GM19452 (cell line): ENCODE data around the gene KCTD19.
"Not testable (repeated sequence)": the region's sequence is repeated elsewhere in the genome, so short reads cannot be mapped to it uniquely, and the experiment has no call there.

ENCODE experiments used
- ATAC-seq: cut with Tn5 transposase; IDR thresholded peaks from one replicate; pipeline ENCODE4 v1.9.1; 2021; ENCODE audit not compliant: unreplicated experiment

KCTD19 gene

DNA sequence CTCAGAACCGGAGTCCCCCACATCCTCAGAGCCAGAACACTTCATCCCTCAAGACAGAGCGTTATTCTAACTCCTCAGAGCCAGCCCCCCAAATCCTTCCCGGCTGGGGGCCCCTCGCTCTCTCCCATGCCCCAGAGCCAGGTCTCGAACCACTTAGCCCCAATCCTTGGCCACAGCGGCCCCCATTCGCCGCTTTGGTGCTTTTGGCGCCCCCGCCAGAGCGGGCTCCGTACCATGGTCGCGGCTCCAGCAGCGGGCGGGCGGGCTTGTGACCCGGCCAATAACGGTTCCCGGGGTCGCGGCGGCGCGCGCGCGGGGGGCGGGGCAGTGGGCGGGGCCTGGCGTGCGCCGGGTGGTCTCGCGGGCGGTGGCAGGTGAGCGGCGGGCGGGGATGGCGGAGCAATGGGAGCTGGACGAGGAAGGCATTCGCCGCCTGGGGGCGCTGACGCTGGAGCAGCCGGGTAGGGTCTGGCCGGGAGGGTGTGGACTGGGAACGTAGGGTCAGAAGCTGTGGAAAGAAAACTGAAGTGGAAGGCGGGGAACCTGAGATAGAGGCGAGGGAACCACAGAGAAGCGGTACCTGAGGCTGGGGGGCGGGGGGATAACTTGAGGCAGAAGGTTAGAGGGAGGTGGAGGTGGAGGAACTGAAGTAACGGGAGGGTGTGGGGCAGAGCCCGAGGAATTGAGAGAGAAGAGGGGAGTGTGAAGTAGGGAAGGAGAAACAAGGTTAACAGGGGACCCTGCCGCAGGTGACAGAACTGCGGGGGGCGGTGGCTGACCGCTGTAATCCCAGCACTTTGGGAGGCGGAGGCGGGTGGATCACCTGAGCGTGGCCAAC lies at the start of gene KCTD19, which contains the start of gene LRRC36:
Gene KCTD19 (minus strand): TSS at position 270 of the 838 bp plus-strand sequence. CDS start 34 bp downstream, at position 236.
Gene LRRC36 (plus strand): TSS at position 344 of the 838 bp plus-strand sequence. CDS start 48 bp downstream, at position 392.
- ATAC-seq: no peak

- ATAC-seq: not testable (repeated sequence)
Measured at GRCh38 chr16:67376012-67376411, 49.5 kb upstream of the KCTD19 start.

DNA sequence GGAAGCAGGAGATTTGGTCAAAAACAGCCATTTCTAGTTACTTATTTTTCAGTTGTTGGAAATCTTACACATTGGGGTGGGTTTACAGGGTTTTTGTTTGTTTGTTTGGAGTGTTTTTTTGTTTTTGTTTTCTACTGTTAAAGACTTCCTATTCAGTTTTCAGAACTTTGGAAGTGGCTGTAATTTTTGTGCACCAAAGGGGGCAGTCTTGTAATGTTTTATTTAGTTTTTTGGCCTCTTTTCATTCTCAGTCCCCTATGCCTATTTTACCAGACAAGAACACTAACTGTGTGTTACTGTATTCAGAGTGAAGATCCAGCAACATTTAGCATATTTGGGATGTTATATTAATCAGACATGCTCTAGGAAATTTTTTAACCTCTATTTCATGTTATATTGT lies 46.1 kb upstream of the KCTD19 start:
- no peak for ATAC-seq

DNA sequence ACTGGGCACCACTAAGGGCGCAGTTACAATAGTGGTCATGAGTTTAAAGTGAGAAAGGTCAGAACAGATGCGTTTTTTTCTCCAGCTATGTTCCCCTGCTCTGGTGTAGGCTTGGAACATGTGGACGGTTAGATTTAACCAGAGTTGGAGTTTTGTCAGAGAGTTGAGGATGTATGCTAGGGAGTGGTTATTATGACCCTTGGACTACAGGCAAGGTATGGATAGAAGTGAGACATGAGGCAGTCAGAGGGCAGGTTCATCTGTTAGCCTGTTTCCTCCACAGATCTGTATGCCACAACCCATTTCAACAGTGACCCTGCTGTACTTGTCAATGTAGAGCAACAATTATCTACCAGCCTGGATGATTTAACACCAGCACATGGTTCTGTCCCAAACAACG lies 44.1 kb upstream of the KCTD19 start:
- no peak for ATAC-seq

DNA sequence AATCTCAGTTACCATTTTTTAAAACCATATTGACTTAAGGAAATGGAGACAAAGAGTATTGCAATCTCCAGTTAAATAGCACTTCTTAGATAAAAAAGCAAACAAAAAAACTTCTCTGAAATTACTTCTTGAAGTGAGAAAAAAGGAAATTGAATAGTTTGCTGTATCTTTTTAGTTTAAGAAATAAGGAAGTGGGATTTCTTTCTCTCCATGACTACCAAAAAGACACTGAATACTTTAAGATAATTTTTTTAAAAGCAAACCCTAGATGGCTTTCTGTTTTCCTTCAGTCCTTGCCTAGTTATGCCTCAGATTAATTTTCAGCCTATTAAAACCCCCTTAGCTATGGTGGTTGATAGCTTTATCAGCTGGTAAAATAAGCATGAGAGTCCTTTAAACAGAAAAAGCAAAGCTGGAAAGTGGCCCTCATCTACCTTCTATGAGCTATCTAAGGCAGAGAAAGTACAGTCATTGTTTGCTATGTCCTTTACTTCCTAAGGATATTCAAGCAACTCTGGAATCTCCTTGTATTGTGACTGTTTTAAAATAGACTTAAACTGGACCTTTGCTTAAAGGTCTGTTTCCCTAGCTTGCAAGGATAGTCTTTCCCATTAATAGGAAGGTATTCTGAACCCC lies 38.2 kb upstream of the KCTD19 start:
- ATAC-seq: no peak

GRCh38 chr16:67361038-67361437 lies 34.5 kb upstream of the KCTD19 start:
- ATAC-seq: no peak

GRCh38 chr16:67359540-67360269 lies 33.2 kb upstream of the KCTD19 start:
- ATAC-seq: not testable (repeated sequence)

DNA sequence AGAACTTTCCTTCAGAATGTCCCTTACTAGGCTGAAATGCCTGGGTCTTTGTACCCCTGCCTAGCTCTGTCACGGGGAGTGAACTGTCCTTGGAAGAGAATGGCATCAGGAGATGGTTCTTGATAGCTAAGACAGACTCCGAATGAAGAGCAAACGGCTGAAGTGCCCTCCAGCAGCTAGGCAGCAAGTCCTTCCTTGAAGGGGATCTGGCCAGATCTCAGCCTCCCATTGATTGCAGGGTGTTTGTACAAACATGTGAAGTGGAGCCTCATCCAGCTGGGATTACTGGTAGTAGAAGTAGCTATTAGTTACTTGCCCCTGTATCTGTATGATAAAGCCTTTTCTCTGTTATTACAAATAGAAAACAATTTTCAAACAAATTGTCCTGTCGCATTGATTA lies 31.0 kb upstream of the KCTD19 start:
- no peak for ATAC-seq

- no peak for ATAC-seq
Measured at GRCh38 chr16:67356396-67356795, 29.9 kb upstream of the KCTD19 start.

DNA sequence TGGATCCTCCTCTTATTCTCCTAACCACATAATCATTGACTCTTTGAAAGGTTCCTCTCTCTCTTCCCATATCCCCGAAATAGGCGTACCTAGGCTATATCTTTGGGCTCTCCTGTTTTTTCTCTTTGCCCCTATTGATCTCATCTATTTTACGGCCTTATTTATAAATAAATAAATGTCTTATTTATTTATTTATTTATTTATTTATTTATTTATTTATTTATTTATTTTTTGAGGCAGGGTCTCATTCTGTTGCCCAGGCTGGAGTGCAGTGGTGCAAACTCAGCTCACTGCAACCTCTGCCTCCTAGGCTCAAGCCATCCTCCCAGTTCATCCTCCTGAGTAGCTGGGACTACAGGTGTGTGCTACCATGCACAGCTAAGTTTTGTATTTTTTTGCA lies 25.9 kb upstream of the KCTD19 start:
- ATAC-seq: not testable (repeated sequence)

- ATAC-seq: no peak
Measured at GRCh38 chr16:67350324-67350723, 23.8 kb upstream of the KCTD19 start.

GRCh38 chr16:67349172-67349571 lies 22.6 kb upstream of the KCTD19 start:
- no peak for ATAC-seq

DNA sequence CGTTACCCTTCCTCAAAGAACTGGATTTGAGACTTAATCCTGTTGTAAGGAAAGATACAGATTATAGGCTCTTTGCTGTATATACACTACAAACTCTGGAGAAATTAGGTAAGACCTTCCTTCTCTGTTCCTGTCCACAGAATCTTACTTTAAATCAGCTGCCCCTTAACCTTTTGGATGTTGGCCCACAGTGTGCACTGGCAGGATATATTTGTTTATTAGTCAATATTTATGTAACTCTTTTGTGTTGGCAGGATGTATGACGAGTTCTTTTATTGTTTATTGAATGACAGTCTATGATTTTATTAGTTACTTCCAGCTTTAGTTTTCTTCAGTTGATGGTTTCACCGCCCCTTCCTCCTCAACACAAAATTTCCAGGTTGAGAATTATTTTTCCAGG lies 19.8 kb upstream of the KCTD19 start:
- ATAC-seq: no peak

DNA sequence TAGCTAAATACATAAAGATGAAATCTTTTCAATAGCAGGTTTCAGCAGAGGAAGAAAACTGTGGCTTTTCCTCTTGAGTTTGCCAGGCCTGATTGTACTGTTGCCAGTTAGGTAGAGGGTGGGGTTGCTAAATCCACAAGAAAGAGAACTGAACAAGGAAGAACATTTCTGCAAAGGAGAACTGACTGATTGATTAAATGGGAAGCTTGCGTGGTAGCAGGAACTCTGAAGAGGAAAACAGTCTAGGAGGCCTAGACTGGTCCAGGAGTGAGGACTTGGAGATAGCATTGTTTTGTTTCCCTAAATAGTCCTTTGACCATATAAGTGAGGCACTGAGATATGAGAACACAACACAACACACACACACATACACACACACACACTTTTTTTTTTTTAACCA lies 18.9 kb upstream of the KCTD19 start:
- ATAC-seq: no peak

DNA sequence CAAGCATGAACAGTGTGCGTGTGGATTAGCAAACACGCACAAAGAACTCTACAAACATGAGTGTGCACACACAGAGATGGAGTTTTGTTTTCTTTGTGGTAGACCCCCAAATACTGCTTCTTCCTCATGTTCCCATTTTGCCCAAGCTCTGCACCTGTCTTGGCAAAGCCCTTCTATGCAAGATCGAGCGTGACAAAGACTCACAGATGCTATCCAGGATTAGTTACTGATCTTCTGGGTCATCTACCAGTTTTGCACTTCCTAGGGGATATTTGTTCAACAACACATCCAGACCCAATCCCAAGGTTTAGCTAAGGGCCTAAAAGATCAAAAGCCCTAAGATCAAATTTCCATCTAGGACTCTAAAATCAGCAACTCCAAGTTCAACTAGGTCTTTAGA lies 16.1 kb upstream of the KCTD19 start:
- ATAC-seq: no peak

DNA sequence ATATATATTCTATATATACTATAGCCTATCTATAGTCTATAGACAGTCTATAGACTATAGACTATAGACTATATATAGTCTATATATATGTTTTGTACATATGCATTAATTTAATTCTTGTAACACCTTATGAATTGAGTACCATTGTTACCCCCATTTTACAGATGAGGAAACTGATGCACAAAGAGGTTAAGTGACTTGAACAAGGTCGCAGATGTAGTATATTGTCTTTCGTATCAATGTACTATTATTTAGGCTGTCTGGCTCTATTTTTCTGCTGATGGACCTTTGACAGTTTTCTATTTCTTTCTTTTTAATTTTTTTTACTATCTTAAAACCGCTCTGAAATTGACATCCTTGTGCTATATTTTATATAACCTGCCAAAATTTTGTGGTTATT lies 14.7 kb upstream of the KCTD19 start:
- no peak for ATAC-seq

DNA sequence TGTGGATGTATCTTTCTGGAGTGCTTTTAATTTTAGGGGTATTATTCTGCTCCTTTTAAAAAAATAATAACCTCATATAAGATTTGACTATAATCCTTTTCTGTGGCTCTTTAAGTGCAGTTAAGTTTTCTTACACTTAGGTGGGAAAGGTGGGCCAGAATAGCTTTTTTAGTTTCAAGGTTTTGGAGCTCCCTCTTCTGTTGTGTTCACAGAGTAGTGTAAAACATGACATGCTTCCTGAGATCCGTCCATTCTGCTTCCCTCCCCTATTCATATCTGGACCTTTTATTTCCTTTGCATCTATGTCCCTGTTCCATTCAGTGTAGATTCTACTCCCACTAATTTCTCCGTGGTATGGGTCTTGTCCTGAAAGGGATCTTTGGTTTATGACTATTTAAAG lies 12.9 kb upstream of the KCTD19 start:
- ATAC-seq: no peak

DNA sequence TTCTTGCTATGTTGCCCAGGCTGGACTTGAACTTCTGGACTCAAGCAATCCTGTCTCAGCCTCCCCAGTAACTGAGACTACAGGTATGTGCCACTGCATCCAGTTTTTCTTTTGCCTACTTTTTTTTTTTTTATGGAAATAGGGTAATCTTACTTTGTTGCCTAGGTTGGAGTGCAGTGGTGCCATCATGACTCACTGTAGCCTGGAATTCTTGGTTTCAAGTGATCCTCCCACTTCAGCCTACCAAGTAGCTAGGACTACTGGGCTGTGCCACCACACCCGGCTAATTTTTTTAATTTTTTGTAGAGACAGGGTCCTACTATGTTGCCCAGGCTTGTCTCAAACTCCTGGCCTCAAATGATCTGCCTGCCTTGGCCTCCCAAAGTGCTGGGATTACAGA lies 10.1 kb upstream of the KCTD19 start:
- no peak for ATAC-seq

GRCh38 chr16:67336116-67336515 lies 9.6 kb upstream of the KCTD19 start:
- ATAC-seq: no peak

DNA sequence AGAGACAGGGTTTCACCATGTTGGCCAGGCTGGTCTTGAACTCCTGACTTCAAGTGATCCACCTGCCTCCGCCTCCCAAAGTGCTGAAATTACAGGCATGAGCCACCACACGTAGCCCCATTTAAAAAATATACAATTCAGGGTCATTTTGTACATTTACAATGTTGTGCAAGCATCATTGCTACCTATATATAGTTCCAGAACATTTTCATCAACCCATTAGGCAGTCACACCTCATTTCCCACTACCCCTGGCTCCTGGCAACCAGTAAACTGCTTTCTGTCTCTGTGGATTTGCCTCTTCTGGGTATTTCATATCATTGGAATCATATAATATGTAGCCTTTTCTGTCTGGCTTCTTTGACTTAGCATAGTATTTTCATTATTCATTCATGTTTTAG lies 6.8 kb upstream of the KCTD19 start:
- no peak for ATAC-seq

- ATAC-seq: no peak
Measured at GRCh38 chr16:67329901-67330300, 3.4 kb upstream of the KCTD19 start.

GRCh38 chr16:67327743-67328142 lies 1.2 kb upstream of the KCTD19 start:
- ATAC-seq: no peak
